ENCODE data around the gene SHB. TPM values are rescaled to one million over a fixed set of nuclear protein-coding genes. Genes with fewer than 3 reads are reported as not detected.

SHB gene
- polyA plus RNA-seq, 4 donors: 8.9 to 22.2 (median 14.0) TPM

DNA sequence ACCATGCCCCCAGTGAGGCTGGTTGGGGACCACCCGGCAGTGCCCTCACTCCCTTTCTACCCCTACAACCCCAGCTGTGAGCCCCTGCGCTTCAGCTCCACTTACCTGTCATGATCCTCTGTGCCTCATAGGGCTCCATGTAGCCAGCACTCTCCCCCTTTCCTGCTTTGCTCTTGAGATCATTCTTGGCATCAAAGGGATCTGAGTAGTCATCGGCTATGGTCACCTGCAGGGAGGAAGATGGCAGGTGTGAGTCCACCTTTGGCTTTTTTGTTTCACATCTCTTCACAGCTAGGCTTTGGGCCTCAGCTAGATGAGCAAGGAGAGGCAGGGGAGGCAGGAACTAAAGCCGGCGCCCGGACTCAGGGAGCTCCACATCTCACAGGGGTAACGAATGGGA, 53.1 kb downstream of the SHB start:
- Histone ChIP-seq H3K9me3 (ENCODE audit: control insufficient read depth in 2 of 2, insufficient read depth in 1 of 2, low read depth in 1 of 2, low read length in 1 of 2) (no peaks in the 10 kb centered on the region), H3K4me1 (ENCODE audit: control insufficient read depth in 3 of 3, insufficient read depth in 2 of 3, low read depth in 1 of 3, low read length in 2 of 3) (peaks cover 0 to 40% (median 2%) of the 10 kb centered on the region in 3 donors), H3K36me3 (ENCODE audit: control insufficient read depth in 3 of 3, insufficient read depth in 2 of 3, low read depth in 1 of 3, low read length in 3 of 3) (peaks cover 0 to 61% (median 0%) of the 10 kb centered on the region in 3 donors), H3K4me3 (ENCODE audit: low read depth in 1 of 3, low read length in 3 of 3) (no peak overlapping the region), H3K27ac (ENCODE audit: low read depth in 1 of 3, low read length in 2 of 3) (no peak overlapping the region), H3K27me3 (ENCODE audit: control insufficient read depth in 3 of 3, insufficient read depth in 3 of 3, low read length in 3 of 3) (no peaks in the 10 kb centered on the region)
- no peak for FAIRE-seq
- DNase-seq: no peak
- 96 to 98% (median 97%) methylated on average over 7 of the region's 7 CpGs for WGBS, 3 donors

DNA sequence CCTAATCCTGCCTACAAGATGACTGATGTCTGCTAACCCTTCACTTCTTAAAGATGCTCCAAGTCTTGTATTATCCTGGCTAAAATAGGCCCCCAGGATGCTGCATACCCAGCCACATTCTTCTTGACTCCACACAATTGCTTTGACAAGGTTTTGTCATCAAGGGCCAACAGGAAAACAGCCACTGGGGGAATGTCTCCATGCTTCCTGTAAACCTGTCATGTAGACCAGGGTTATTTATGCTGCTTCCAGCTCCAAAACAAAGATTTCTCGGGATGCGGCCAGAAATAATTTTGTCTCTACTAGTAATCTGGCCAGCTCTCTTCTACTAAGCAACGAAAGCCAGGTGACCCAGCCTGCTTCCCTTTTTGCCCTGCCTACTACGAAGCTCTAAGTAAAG, 53.8 kb downstream of the SHB start:
- Histone ChIP-seq H3K36me3 (ENCODE audit: control insufficient read depth in 3 of 3, insufficient read depth in 2 of 3, low read depth in 1 of 3, low read length in 3 of 3) (peaks cover 0 to 68% (median 0%) of the 10 kb centered on the region in 3 donors), H3K27ac (ENCODE audit: low read depth in 1 of 3, low read length in 2 of 3) (no peak overlapping the region), H3K9me3 (ENCODE audit: control insufficient read depth in 2 of 2, insufficient read depth in 1 of 2, low read depth in 1 of 2, low read length in 1 of 2) (no peaks in the 10 kb centered on the region), H3K27me3 (ENCODE audit: control insufficient read depth in 3 of 3, insufficient read depth in 3 of 3, low read length in 3 of 3) (no peaks in the 10 kb centered on the region), H3K4me1 (ENCODE audit: control insufficient read depth in 3 of 3, insufficient read depth in 2 of 3, low read depth in 1 of 3, low read length in 2 of 3) (peaks cover 0 to 35% (median 2%) of the 10 kb centered on the region in 3 donors), H3K4me3 (ENCODE audit: low read depth in 1 of 3, low read length in 3 of 3) (no peak overlapping the region)
- WGBS, 3 donors: 64 to 71% (median 68%) methylated on average over 4 of the region's 4 CpGs
- FAIRE-seq (no peak), DNase-seq (no peak)

DNA sequence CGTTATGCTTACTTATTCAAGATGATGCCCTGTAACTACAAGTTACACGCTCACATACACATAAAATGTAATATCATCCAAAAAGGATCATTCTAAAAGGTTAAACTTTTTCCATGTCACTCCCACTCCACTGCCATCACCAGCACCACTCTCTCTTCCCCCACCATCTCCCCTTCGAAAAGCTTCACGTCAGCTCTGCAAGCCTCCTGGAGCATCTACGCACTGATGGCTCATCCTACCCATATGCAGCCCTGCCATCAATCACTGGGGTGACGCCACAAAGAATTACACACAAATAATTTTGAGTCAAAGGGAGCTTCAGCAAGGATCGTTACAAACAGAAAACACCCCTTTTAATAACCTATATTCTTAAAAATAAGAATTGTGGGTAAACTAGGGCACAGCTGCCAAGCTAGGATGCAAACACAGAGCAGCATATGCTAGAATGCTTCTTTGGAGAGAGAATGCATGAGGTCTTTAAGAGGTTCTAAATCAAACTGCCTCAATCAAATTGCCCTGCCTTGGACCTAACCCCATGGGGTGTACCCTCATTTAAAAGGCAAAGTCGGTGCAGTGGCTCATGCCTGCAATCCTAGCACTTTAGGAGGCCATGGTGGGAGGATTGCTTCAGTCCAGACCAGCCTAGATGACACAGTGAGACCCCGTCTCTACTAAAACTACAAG, 56.1 kb downstream of the SHB start:
- DNase-seq (no peak), FAIRE-seq (no peak)
- Histone ChIP-seq H3K36me3 (ENCODE audit: control insufficient read depth in 3 of 3, insufficient read depth in 2 of 3, low read depth in 1 of 3, low read length in 3 of 3) (peaks cover 0 to 73% (median 0%) of the 10 kb centered on the region in 3 donors), H3K4me3 (ENCODE audit: low read depth in 1 of 3, low read length in 3 of 3) (no peak overlapping the region), H3K27ac (ENCODE audit: low read depth in 1 of 3, low read length in 2 of 3) (no peak overlapping the region), H3K4me1 (ENCODE audit: control insufficient read depth in 3 of 3, insufficient read depth in 2 of 3, low read depth in 1 of 3, low read length in 2 of 3) (peaks cover 0 to 33% (median 8%) of the 10 kb centered on the region in 3 donors), H3K27me3 (ENCODE audit: control insufficient read depth in 3 of 3, insufficient read depth in 3 of 3, low read length in 3 of 3) (no peaks in the 10 kb centered on the region), H3K9me3 (ENCODE audit: control insufficient read depth in 2 of 2, insufficient read depth in 1 of 2, low read depth in 1 of 2, low read length in 1 of 2) (no peaks in the 10 kb centered on the region)
- 90 to 93% (median 91%) methylated on average over 9 of the region's 9 CpGs for WGBS, 3 donors

DNA sequence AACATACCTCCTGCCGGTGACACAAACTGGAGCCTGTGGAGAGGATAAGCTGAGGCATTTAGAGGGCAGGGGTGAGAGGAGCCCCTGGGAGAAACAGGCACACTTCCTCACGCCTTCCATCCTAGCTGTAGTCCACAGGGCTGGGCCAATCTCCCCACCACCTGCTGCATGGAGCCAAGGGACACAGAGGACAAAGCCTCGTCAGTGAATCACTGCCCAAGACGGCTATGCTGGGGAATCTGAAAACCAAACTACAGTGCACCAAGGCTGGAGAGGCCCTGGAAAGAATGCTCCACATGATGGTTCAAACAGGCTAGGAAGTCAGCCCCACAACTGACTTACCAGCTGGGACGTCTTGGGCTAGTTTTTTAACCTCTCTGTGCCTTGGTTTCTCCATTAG, 57.0 kb downstream of the SHB start:
- DNase-seq (no peak), FAIRE-seq (no peak)
- H3K9me3 ChIP-seq (ENCODE audit: control insufficient read depth in 2 of 2, insufficient read depth in 1 of 2, low read depth in 1 of 2, low read length in 1 of 2): no peaks in the 10 kb centered on the region
- no peak overlapping the region for H3K27ac ChIP-seq (ENCODE audit: low read depth in 1 of 3, low read length in 2 of 3)
- 89 to 92% (median 90%) methylated on average over 5 of the region's 5 CpGs for WGBS, 3 donors
- H3K27me3 ChIP-seq (ENCODE audit: control insufficient read depth in 3 of 3, insufficient read depth in 3 of 3, low read length in 3 of 3): no peaks in the 10 kb centered on the region
- peaks cover 0 to 75% (median 0%) of the 10 kb centered on the region in 3 donors for H3K36me3 ChIP-seq (ENCODE audit: control insufficient read depth in 3 of 3, insufficient read depth in 2 of 3, low read depth in 1 of 3, low read length in 3 of 3)
- peaks cover 0 to 32% (median 10%) of the 10 kb centered on the region in 3 donors for H3K4me1 ChIP-seq (ENCODE audit: control insufficient read depth in 3 of 3, insufficient read depth in 2 of 3, low read depth in 1 of 3, low read length in 2 of 3)
- no peak overlapping the region for H3K4me3 ChIP-seq (ENCODE audit: low read depth in 1 of 3, low read length in 3 of 3)

DNA sequence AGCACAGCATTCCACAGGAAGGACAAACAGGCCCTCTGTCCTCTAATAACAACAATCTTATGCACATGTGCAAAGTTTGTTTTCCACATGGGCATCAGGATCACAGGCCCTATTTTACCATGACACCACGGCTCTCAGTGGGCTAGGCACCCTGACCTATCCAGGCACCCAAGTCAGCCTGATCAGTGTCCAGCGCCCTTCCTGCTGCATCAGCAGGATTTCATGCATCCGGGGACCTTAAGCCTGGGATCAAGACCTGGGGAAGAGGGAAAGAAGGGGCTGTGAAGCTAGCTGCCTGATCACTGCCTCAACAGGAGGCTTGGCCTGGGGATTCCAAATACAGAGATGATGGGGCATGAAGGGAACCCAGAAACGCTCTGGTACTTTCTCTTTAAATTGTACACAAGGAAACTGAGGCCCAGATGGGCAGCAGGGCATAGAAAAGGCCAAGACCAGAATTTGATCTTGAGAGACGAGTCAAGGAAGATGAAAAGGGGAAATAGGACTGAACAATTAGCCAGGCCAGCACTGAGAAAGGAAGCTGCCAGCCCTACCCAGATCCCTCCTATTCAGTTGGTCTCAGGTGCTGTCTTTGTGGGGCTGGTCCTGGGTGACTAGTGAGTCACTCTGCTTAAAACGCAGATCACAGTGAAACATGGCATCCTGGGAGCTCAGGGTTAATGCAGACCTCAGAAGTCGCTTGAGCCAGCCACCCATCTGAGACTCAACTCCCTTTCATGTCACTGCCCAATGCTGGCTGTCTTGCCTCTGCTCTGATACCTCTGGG, 57.9 kb downstream of the SHB start:
- DNase-seq (no peak), FAIRE-seq (no peak)
- H3K27ac ChIP-seq (ENCODE audit: low read depth in 1 of 3, low read length in 2 of 3): no peak overlapping the region
- peaks cover 0 to 23% (median 10%) of the 10 kb centered on the region in 3 donors for H3K4me1 ChIP-seq (ENCODE audit: control insufficient read depth in 3 of 3, insufficient read depth in 2 of 3, low read depth in 1 of 3, low read length in 2 of 3)
- H3K9me3 ChIP-seq (ENCODE audit: control insufficient read depth in 2 of 2, insufficient read depth in 1 of 2, low read depth in 1 of 2, low read length in 1 of 2): no peaks in the 10 kb centered on the region
- 84 to 87% (median 85%) methylated on average over 7 of the region's 7 CpGs for WGBS, 3 donors
- no peak overlapping the region for H3K4me3 ChIP-seq (ENCODE audit: low read depth in 1 of 3, low read length in 3 of 3)
- no peaks in the 10 kb centered on the region for H3K27me3 ChIP-seq (ENCODE audit: control insufficient read depth in 3 of 3, insufficient read depth in 3 of 3, low read length in 3 of 3)
- peaks cover 0 to 80% (median 0%) of the 10 kb centered on the region in 3 donors for H3K36me3 ChIP-seq (ENCODE audit: control insufficient read depth in 3 of 3, insufficient read depth in 2 of 3, low read depth in 1 of 3, low read length in 3 of 3)

DNA sequence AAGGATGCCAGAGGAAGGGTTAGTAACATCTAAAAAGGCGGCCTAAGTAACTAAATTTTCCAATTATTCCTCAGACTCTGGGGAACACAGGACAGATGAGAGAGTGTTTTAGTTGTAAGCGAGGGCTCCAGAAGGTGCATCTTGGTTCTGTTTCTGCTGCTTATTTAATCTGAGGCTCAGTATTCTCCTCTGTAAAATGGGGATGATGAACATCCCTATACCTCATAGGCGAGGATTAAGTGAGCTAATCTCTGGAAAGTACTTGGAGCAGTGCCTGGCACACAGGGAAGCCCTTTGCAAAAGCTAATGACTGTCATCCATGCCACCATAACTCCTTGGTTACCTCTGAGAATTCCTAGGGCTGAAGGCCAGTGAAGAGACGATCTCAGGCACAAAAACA, 59.0 kb downstream of the SHB start:
- H3K27ac ChIP-seq (ENCODE audit: low read depth in 1 of 3, low read length in 2 of 3): peak overlapping the region in 1 of 3 donors; percentile 87
- peaks cover 0 to 25% (median 10%) of the 10 kb centered on the region in 3 donors for H3K4me1 ChIP-seq (ENCODE audit: control insufficient read depth in 3 of 3, insufficient read depth in 2 of 3, low read depth in 1 of 3, low read length in 2 of 3)
- H3K36me3 ChIP-seq (ENCODE audit: control insufficient read depth in 3 of 3, insufficient read depth in 2 of 3, low read depth in 1 of 3, low read length in 3 of 3): peaks cover 0 to 79% (median 0%) of the 10 kb centered on the region in 3 donors
- H3K9me3 ChIP-seq (ENCODE audit: control insufficient read depth in 2 of 2, insufficient read depth in 1 of 2, low read depth in 1 of 2, low read length in 1 of 2): no peaks in the 10 kb centered on the region
- H3K27me3 ChIP-seq (ENCODE audit: control insufficient read depth in 3 of 3, insufficient read depth in 3 of 3, low read length in 3 of 3): no peaks in the 10 kb centered on the region
- H3K4me3 ChIP-seq (ENCODE audit: low read depth in 1 of 3, low read length in 3 of 3): no peak overlapping the region
- DNase-seq (no peak), FAIRE-seq (no peak)
- WGBS, 3 donors: 71 to 85% (median 81%) methylated on average over 4 of the region's 4 CpGs

DNA sequence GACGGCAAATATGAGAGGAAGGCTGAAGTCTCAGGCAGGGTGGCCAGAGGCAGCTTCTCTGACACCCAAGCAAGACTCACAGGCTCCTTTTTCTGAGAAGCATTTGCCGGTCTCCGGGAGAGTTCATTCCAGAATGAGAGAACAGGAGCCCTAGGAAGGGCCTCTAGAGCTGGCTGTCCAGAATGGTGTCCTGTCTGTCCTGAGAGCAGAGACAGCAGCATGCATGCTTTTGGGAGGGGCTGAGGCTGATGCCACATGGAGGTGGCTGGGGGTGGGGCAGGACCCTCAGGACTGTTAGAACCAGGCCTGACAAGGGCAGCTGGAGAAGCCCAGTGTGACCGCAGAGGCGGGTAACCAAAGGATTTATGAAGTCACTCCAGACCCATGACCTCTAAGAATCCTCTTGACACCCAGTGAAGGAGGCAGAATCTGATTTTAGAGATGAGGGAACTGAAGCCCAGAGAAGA, 60.0 kb downstream of the SHB start:
- Histone ChIP-seq H3K27me3 (ENCODE audit: control insufficient read depth in 3 of 3, insufficient read depth in 3 of 3, low read length in 3 of 3) (no peaks in the 10 kb centered on the region), H3K4me3 (ENCODE audit: low read depth in 1 of 3, low read length in 3 of 3) (no peak overlapping the region), H3K4me1 (ENCODE audit: control insufficient read depth in 3 of 3, insufficient read depth in 2 of 3, low read depth in 1 of 3, low read length in 2 of 3) (peaks cover 0 to 25% (median 10%) of the 10 kb centered on the region in 3 donors), H3K27ac (ENCODE audit: low read depth in 1 of 3, low read length in 2 of 3) (peak overlapping the region; percentile 6 to 87 (median 83)), H3K9me3 (ENCODE audit: control insufficient read depth in 2 of 2, insufficient read depth in 1 of 2, low read depth in 1 of 2, low read length in 1 of 2) (no peaks in the 10 kb centered on the region), H3K36me3 (ENCODE audit: control insufficient read depth in 3 of 3, insufficient read depth in 2 of 3, low read depth in 1 of 3, low read length in 3 of 3) (peaks cover 0 to 79% (median 0%) of the 10 kb centered on the region in 3 donors)
- no peak for FAIRE-seq
- no peak for DNase-seq
- 76 to 88% (median 77%) methylated on average over 5 of the region's 5 CpGs for WGBS, 3 donors

DNA sequence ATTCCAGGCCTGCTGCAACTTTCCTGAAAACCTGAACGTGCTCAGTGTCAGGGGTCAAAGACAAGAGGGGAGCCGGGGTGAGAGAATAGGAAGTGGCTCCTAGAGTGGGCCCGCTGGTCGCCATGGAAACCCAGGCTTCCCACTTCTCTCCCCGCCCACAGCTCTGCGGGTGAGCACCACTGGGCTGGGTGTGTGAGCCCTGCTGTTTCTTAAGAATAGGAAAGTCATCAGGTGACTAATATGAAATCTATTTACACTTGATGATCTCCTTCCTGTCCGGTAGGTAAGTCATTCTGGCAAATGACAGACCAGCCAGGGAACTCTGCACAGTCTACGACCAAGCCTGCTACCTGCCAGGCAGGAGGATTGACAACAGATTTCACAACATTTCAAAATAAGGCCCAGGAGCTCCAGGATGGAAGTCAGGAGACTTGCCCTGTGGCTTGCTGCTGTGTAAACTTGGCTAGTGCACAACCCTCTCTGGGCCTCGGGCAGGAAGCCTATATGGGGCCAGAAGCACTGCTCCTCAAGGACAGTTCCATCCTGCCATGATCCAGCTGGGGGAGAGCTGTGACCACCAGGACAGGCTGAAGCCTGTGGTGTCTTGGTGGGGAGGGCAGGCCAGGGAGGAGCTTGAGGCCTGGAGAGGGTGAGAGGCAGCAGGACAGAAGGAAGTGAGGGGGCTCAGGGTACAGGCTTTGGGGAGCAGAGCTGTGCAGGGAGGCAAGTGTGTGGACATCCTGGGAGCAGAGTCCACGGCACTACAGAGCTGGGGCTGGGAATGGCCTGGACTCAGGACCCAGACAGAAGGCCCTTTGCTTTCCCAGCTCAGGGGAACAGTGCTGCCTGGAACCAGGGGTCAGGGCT, 60.6 kb downstream of the SHB start:
- Histone ChIP-seq H3K4me3 (ENCODE audit: low read depth in 1 of 3, low read length in 3 of 3) (no peak overlapping the region), H3K36me3 (ENCODE audit: control insufficient read depth in 3 of 3, insufficient read depth in 2 of 3, low read depth in 1 of 3, low read length in 3 of 3) (peaks cover 0 to 79% (median 0%) of the 10 kb centered on the region in 3 donors), H3K4me1 (ENCODE audit: control insufficient read depth in 3 of 3, insufficient read depth in 2 of 3, low read depth in 1 of 3, low read length in 2 of 3) (peaks cover 0 to 25% (median 10%) of the 10 kb centered on the region in 3 donors), H3K27ac (ENCODE audit: low read depth in 1 of 3, low read length in 2 of 3) (peak overlapping the region; percentile 6 to 87 (median 83)), H3K27me3 (ENCODE audit: control insufficient read depth in 3 of 3, insufficient read depth in 3 of 3, low read length in 3 of 3) (no peaks in the 10 kb centered on the region), H3K9me3 (ENCODE audit: control insufficient read depth in 2 of 2, insufficient read depth in 1 of 2, low read depth in 1 of 2, low read length in 1 of 2) (no peaks in the 10 kb centered on the region)
- WGBS, 3 donors: 34 to 44% (median 43%) methylated on average over 10 of the region's 10 CpGs
- no peak for FAIRE-seq
- peak; percentile 82 to 90 for DNase-seq
